Measurements from ENCODE around the gene ZNF496.
"Not testable (repeated sequence)": the region's sequence is repeated elsewhere in the genome, so short reads cannot be mapped to it uniquely, and the experiment has no call there.

Gene ZNF496

DNA sequence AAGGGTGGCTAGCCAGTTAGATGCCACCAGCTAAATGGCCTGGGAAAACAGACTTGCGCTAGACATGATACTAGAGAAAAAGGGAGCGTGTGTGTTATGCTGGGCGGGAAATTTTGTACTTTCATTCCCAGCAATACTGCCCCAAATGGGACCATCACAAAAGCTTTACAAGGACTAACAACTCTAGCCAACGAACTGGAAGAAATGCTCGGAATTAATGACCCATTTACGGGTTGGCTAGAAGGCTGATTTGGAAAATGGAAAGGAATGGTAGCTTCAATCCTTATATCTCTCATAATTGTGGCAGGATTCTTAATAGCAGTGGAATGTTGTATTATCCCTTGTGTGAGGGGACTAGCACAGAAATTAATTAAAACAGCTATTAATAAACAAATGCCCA lies 27.9 kb upstream of the ZNF496 start:
- DNase-seq (ENCODE audit: low spot score), result no peak

DNA sequence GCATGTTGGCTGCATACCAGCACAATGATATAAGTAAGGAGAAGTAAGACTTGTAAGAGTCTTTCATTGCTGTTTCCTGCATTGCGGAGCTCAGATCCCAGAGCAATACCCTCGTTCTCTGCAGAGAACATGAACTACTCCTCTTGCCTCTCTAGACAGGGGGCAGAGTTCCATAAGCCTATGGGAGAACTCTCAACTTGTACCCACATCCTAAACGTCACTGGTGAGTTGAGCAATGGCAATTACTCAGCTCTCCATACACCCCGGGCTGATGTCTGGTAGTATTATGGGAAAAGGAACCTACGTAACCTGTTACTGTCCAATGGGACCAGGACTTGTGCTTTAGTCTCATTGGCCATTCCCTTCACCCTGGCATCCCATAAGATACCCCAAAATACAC lies 27.3 kb upstream of the ZNF496 start:
- DNase-seq (ENCODE audit: low spot score), result no peak

DNA sequence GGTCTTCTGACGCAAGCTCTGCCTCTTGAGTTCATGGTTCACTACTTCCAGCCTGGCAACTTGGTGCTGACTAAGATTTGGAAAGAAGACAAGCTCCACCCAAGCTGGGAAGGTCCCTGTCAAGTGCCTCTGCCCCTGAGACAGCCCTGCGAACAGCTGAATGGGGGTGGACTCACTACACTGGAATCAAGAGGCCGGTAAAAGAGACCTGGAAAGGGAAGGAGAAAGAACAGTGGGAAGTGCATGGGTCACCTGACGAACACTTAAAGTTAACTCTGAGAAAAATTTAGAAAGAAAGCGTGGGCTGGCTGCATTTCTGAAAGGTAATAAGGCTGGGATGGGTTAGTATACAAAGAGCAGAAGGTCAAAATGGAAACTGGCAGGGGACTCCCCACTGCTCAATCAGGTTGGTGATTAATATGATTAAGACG lies 26.1 kb upstream of the ZNF496 start:
- no peak for DNase-seq (ENCODE audit: low spot score)

DNA sequence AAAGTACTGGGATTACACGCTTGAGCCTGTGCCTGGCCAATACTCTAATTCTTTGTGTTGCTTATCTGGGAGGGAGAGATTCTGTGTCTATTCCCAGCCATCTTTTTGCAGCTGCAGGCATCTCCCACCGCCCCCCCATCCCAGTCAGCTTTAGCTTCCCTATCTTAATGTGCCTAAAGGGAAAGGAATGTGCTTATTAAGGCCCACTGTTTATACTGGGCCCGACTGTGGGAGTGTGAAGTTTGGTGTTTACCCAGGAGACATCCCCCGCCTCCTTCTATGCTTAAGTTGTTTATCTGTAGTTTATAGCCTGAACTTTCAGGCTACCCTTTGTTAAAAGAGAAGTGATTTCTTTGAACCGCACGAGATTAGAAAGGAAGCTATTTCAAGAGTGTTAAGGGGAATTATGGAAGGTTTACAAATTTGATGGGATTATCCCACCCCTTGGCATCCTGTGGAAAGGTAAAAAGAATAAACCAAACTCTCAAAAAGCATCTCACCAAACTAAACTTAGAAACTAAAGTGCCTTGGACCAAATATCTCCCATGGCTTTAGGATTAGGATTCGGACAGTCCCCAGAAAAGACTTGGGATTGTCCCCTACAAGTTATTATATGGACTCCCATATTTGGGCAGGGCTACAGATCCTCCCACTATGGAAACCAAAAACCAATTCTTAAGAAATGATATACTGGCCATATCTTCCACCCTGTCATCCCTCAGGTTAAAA lies 25.5 kb upstream of the ZNF496 start:
- no peak for DNase-seq (ENCODE audit: low spot score)

DNA sequence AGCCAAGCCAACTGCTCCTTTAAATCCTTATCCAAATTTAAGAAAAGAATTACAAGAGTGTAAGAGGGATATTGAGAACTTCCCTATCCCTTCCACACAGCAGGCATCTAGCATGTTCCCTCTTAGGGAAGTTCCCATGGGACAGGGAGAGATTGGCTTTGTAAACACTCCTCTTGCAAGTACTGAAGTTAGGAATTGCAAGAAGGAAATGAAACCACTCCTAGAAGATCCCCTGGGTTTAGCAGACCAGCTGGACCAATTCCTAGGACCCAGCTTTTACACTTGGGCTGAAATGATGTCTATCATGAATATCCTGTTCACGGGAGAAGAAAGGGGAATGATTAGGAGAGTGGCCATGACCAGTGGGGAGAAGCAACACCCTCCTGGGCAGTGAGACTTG lies 23.5 kb upstream of the ZNF496 start:
- DNase-seq (ENCODE audit: low spot score), result not testable (repeated sequence)

DNA sequence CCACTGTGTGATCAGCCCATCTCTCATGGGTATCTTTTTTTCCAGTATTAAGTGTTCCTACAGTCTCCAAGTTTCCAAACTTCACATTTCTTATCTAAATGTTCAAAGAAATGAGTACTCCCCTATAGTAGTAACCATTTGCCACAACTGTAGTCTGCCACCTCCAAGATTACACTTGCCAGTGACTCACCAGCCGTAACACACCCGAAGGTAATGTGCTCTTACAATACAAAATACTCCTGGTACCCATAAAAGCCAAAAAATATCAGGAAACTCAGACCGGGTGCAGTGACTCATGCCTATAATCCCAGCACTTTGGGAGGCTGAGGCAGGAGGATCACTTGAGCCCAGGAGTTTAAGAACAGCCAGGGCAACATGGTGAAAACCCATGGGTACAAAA lies 20.5 kb upstream of the ZNF496 start:
- DNase-seq (ENCODE audit: low spot score), result no peak

DNA sequence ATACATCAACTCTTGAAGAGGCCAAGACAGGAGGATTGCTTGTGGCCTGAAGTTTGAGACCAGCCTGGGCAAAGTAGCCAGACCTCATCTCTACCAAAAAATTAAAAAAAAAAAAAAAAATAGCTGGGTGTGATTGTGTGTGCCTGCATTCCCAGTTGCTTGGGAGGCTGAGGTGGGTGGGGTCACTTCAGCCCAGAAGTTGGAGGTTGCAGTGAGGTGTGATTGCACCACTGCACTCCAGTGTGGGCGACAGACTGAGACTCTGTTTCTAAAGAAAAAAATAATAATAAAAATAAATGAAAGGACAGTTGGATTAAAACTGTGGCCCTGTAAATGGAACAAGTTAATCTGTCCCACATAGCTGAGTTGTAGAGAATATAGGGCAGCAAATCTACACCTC lies 18.9 kb upstream of the ZNF496 start:
- DNase-seq (ENCODE audit: low spot score), result no peak

DNA sequence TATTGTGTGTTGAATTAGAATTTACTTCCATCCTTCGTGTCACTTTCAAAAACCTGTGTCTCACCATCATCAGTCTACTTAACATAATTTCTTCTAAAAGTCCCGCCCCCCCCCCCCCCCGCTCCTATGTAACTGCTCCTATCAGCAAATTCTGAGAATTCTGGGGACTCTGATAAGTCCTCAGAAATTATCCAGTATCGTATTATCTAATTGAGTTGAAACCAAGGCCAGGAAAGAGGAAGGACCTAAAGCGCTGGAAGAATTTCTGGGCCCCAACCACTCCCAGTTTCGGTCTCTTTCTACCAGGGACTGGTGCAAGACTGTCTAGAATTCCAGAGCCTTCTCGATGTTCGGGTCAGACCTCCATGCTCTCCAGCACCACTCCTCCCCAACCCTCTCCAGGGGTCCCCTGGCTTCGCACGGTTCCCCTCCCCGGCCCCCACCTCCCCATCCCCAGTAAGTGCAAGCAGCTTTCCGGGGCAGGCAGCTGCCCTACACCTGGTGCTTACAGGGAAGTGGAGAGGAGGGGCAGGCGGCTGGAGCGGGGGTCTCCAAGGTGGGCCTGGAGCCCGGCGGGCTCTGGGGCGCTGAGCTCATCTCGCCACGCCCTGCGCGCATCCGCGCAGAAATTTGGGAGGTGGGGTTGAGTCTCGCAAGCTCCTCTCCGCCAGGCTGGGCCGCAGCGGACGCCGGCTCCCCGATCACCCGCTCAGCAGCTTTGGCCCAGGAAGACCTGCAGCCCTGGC lies 16.0 kb upstream of the ZNF496 start:
- DNase-seq (ENCODE audit: low spot score), result no peak

DNA sequence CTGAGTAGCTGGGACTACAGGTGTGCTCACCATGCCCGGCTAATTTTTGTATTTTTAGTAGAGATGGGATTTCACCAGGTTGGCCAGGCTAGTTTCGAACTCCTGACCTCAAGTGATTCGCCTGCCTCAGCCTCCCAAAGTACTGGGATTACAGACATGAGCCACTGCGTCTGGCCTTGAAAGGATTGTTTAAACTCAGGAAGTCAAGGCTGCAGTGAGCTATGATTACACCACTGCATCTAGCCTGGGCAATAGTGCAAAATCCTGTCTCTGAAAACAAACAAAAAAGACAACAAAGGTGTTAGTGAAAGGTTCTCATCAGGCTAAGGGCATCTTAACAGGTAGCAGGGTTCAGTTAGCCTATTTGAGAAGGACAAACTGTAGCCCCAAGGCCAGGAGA lies 14.2 kb upstream of the ZNF496 start:
- no peak for DNase-seq (ENCODE audit: low spot score)

DNA sequence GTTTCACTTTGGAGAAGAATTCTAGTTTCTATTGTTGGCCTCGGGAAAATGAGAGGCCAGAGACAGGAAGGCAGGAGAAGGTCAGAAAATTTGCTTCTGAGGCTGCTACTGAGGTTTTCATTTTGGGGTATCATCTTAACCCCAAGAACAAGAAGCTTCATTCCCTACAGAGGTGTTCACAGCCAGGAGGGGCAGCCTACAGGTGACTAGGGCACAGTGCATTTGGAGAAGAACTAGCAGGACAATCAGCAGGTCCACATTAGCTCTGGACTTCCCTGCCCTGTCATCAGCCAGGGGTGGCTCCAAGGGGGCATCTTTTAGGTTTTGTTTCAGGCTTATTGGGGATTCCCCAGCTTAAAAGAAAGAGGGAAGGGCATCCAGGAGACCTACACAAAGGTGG lies 12.1 kb upstream of the ZNF496 start:
- no peak for DNase-seq (ENCODE audit: low spot score)

DNA sequence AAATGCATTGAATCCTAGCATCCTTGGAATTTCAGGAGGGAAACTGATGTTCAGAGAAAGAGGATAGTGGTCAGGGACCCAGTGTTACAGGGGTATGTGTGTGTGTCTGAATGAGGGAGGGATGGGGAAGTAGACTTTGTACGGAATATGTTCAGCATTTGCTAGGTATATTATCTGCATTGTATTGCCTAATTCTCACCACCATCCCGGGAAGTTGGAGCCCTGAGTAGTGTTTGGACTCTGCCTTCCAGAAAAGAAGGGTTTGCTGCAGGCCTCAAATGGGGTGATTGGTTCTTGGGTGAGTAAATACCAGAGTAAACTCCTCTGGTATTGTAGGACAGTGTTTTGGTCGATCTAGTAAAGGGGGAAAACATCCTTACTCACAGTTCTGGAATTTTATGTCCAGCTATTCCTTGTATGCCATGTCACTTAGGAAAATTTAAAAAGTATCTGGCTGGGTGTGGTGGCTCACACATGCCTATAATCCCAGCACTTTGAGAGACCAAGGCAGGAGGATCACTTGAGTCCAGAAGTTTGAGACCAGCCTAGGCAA lies 7.1 kb upstream of the ZNF496 start:
- DNase-seq (ENCODE audit: low spot score), result no peak

DNA sequence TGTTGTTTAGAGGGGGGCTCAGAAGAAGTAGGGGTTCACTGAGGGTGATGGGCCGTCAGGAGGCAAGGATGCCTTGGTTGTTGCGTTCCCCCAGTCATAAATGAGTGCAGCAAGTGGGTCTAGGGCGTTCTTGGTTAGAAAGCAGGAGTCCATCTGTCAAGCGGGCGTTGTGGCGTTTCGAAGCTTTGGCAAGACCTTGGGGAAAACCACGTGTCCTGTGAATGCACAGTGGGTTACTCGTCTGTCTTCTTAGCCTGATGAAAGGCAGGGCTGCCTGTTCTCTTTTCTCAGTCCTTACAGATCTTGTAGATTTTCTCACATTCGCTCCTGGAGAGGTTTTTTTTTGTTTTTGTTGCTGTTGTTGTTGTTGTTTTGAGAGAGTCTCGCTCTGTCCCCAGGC lies 6.3 kb upstream of the ZNF496 start:
- DNase-seq (ENCODE audit: low spot score), result no peak

DNA sequence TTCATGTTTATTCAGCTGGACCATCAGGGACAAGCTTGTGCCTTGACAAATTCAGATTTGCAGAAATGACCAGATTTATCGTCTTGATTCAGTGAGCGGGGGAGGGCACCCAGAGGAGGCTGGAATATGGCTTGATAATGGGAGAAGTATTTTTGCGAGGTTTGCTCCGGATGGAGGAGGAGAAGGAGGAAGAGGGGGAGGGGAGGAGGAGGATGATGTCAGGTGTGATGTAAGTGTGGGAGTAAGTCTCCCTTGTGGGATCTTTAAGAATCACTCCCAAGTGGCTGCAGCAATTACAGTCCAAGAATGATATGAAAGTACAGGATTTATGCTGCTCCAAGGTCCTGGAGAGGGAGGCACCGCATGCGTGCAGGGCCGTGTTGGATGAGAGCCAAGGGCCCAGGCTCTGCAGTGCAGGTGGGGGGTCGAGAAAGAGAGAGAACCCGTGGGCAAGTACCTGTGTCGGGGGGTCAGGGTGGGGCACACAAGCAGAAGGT lies 5.6 kb upstream of the ZNF496 start:
- no peak for DNase-seq (ENCODE audit: low spot score)

DNA sequence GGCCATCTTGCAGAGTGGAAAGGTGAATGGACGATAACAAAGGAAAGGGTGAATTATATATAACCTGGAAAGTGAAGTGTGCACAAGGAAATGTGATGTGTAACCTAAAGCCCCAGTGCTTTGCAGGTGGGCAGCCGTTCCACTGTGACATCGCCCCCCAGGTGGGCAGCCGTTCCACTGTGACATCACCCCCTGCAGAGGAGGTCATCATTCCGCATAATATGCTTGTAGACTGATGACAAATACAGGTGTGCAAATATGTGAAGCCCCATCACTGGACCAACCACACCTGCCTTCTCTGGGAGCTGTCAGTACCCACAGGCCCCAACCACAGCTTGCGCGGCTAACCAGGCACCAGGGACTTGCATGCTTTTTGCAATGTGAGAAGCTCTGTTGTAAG lies 4.7 kb upstream of the ZNF496 start:
- no peak for DNase-seq (ENCODE audit: low spot score)

DNA sequence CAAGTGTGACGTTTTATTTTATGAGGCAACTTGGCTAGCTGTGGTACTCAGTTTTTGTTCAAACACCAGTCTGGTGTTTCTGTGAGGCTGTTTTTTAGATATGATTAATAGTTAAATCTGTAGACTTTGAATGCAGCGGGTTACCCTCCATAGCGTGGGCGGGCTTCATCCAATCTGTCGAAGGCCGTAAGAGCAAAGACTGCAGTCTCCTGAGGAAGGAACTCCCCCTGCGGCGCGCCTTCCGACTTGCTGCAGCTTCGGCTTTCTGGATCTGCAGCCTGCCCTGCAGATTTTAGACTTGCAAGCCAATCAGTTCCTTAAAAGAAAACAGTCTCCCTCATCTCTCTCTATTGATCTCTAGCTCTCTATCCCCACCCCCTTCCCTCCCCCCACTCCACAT lies 4.2 kb upstream of the ZNF496 start:
- no peak for DNase-seq (ENCODE audit: low spot score)

DNA sequence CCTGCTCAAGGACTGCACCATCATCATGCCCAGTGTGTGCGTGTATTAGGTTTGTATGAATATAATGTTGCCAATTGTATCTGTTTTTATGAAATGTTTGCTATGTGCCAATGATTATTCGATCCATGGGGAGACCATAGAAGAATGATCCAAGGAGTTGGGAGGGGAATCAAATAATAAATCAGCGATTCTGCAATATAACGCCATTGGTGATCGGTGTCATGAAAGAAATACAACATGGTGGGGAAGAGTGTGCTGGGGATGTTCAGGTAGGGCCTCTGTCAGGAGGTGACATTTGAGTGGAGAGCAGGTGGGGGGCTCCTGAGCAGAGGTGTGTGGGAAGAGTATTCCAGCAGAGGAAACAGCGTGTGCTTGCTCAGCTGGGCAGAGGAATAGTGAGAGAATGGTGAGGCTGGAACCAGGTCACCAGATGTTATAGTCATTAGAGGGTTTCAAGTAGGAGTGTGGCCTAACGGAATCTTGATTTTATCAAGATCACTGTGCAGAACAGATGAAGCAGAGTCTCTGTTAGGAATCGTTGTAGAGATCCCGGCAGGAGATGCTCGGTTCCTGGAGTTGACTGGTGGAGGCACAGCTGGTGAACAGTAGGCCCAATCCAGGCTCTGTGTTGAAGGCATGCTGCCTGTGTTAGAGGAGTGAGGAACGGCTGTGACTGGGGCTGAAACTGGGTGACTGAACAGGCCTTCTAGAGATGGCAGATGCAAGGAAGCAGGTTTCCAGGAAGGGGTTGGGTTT lies 2.9 kb upstream of the ZNF496 start:
- DNase-seq (ENCODE audit: low spot score), result peak; percentile 75

DNA sequence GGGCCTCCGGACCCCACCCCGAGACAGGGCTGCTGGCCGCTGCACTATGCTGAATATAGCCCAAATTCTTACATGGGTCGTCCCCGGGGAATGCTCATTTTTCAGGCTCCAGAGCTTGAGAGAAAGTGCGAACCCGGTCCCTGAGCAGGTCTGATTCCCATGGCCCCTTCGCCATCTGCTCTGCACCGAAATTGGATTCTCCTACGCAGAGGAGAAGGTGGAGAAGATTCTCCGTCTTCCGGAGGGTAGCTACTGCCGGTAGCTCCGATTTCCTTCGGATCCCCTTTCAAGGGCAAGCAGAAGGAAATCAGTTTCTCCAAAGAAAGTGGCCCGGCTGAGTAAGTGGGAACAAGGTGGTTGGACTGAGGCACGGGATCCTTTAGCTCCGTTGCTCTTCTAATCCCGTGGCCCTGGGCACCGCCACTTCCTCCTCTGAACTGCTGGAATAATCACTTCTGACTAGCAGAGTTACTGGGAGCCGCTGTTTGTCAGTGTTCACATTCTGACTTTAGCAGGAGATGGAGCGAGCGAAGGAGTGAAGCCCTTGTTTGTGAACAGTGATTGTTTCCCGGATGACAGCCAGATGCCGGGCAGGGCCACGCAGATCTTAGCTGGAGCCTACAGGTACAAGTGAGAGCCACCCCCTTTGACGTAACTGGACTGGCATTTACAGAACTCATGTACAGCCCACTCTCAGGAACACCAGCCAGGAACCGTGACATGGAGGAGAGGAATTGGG lies 1.1 kb upstream of the ZNF496 start:
- peak; percentile 25 for DNase-seq (ENCODE audit: low spot score)

DNA sequence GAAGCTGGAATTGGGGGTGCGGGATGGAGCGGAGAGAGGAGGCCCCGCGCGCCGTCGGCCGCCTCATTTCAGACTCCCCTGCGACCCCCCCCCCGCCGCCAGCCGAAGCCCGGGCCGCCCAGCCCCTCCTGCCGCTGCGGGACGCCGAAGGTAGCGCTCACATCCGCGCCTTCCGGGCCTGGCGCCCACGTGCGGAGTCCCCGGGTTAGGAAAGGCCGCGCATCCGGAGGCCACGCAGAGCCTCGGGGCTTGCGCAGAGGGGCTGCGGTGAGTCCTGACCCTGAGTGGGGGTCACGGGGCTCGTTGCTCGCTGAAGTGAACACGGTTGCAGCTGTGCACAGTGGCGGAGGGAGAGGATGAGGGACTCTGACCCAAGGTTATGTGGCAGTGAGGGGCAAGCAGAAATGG lies 552 bp upstream of the ZNF496 start:
- DNase-seq (ENCODE audit: low spot score), result peak; percentile 56

DNA sequence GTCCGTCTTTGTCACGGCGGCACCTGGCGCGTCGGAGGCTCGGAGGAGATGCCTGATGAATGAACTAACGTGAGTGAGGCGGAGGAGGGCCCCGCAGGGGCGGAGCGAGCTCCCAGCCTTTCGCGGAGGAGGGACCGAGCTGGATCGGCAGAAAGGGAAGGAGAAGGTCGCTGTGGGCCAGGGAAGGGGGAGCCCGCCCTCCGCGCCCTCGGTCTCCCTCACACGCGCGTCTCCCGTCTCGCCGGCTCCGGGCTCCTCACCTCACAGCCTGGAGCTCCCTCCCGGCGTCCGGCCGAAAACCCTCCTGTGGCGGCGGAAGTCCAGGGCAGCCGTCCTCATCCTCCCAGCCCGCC lies 519 bp downstream of the ZNF496 start:
- peak; percentile 73 for DNase-seq (ENCODE audit: low spot score)

DNA sequence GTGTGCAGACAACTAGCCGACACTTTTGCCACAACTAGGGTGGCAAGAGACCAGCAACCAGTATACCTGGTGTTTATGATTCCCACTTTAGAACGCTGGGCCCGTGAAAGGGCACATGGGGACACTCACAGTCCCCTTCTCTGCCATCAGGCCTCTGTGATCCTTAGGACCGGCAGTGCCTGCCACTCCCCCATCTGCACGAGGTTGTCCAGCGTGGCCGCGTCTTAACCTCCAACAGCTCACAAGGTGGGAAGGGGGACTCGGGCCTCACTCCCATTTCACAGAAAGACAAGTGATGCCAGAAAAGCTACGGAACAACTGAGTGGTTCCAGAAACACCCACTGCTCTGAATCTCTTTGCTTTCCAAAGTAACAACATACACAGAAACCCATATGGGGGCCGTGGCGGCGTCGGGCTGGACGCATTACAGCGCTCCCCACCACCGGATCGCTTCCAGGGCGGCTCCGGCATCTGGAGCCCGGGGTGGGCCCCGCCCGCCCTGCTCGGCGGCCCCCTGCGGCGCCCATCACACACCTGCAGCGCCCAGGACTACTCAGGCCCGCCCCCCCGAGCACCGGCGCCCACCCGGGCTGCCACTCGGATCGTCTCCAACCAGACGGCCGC lies 1.0 kb downstream of the ZNF496 start:
- DNase-seq (ENCODE audit: low spot score), result no peak

DNA sequence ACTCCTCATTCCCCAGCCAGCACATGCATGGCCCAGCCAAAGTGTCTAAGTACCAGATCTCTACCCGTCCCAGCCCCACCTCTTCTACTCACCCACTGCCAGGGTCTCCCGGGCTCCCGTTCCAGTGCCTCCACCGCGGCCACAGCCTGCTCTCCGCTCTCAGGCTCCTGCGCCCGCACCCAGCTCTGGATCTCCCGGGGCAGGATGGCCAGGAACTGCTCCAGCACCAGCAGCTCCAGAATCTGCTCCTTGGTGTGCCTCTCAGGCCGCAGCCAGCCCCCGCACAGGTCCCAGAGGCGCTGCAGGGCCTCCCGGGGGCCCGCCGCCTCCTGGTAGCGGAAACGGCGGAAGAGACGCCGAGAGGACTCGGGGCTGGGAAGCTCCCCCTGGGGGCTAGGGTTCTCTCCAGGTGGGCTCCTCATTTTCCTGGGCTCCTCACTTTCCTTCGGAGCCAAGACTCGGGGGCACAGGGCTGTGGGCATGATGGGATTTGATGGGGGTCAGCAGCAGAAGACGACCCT lies 2.5 kb downstream of the ZNF496 start:
- no peak for DNase-seq (ENCODE audit: low spot score)
